Activated naive CD4-positive, alpha-beta T cell (primary cell): ENCODE data around the gene LCOR.
"Not testable (repeated sequence)": the region's sequence is repeated elsewhere in the genome, so short reads cannot be mapped to it uniquely, and the experiment has no call there.

Experiments used
- DNase-seq, 4 experiments: peaks; one replicate each; lab custom pipeline; 2025; lab: John Stamatoyannopoulos, UW

LCOR gene

DNA sequence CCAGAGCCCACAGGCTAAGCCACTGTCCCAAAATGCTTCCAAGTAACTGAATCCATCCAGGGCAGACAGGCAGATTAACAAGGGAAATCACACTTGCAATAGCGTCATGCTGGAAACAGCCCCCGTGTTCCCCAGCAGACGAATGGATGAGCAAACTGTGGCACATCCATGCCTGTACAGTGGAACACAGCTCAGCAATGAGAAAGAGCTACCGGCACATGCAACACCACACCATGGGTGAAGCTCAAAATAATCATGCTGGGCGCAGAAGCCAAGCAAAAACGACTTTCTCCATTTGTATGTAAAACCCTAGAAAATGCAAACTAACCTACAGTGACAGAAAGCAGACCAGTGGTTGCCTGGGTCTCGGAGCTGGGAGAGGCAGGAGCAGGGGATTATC is 200.5 kb downstream of the LCOR start:
- no peak for DNase-seq

DNA sequence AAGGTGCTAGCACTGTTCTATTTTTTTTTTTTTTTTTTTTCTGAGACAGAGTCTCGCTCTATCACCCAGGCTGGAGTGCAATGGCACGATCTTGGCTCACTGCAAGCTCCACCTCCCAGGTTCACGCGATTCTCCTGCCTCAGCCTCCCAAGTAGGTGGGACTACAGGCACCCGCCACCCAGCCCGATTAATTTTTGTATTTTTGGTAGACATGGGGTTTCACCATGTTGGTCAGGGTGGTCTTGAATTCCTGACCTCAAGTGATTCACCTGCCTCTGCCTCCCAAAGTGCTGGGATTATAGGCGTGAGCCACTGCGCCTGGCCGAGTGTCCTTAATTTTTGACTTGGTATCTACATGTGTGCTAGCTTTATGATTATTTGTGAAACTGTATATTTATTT is 201.7 kb downstream of the LCOR start:
- DNase-seq, result not testable (repeated sequence)

DNA sequence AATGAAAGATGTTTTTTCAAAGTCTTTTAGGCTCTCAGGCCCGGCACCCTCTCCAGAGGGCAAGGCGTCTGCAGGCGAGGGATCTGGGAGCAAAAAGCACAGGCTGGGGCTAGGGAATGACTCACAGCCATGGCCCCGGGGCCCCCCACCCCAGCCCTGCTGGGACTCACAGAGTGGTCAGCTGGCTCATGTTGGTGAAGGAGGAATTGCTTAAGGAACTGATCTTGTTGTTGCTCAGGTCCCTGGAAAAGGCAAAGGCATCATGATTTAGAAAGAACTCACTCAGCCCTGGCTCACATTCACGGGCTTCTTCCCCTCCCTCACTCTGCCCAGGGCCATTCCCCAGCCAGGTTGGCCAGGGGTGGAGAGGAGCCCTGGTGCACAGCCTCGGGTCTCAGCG is 202.2 kb downstream of the LCOR start:
- no peak for DNase-seq

DNA sequence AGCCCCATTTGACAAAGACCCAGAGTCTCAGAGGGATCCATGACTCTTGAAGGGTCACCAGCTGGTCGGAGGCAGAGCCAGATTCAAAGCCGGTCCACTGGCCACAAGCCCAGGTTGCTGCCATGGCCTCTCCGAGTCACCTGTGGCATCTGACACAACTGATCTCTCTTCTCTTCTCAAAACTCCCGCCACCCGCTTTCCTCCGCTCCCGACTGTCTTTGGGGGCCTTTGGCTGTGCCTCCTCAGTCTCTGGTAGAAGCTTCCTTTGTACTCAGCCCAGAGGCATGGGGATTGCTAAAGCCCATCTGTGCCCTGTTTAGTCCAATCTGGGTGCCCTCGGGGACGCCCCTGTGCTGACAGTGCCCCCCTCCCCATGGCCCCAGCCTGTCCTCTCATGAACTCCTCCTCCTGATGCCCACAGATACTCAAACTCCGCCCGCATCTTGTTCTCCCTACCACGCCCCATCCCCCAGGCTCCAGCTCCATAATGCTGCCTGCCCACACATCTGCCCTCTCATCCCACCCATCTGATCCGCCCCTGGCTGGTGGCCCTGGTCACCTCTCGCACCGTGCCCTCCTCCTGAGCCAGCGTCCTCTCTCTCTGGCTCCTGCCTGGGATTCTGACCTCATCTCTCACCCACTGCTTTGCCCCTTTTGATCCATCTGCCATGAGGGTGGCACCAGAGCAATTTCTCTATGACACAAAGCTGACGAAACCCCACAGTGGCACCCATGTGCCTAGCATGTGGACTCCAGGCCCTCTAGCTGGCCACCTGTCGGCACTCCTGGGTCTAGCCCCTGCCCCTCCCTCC is 203.1 kb downstream of the LCOR start:
- no peak for DNase-seq

DNA sequence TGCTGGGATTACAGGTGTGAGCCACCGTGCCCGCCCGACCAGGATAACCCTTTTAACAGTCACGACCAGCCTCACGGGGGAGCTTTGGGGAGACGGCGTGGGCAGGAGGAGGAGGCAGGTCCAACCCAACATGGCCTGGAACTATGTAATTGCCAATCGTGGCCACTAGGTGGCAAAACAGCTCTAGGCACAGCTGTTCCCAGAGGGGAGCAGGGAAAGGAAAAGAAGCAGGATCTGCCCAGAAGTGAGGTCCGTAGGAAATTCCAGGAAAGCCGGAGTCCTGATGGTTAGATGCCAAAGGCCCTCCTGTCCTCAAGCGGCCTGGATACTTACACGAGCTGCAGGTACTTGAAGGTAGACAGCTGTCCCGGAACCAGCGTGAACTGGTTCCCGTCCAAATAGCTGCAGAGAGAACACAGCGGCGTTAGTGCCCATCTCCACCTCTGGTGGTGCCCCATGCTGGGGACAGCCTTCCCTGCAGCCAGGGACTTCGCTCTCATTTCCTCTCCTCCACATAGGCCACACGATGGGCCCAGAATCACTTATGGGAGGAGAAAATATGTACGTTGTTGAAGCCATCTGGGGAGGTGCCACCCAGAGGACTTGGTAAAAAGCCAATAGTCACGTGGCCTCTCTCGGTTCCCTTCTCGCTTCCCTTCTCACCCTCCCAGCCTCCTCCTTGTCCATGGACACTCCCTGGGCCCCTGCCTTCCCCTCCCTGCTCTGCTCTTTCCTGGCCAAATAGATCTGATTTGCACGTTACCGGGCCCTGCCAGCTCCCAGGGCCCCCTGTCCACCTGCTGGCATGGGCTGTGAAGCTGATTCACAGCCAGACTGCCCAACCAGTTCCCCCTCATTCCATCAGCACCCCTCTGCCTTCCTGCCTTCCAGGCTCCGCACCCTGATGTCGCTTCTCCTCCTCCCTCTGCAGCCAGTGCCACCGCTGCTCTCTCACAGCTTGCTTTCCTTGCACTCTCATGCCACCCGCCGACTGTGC is 205.6 kb downstream of the LCOR start:
- DNase-seq, result peak; percentile 26 to 54 (median 36)

DNA sequence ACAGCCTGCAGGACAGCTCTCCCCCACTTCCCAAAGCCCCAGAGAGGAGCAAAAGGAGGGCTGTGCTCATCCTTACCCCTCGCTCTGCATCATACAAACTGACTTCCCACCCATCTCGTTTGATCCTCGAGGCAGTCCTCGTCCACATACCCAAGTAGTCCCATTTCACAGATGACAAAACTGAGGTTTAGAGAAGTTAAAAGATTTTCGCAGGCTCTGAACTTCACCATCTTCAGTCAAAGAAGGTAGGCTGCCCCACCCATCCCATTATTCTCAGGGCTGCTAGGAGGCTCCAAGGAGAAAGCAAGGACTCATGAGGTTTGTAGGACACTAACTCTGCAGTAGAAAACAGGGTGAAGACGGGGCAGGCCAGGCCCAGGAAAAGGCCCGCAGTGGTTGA is 206.6 kb downstream of the LCOR start:
- no peak for DNase-seq

DNA sequence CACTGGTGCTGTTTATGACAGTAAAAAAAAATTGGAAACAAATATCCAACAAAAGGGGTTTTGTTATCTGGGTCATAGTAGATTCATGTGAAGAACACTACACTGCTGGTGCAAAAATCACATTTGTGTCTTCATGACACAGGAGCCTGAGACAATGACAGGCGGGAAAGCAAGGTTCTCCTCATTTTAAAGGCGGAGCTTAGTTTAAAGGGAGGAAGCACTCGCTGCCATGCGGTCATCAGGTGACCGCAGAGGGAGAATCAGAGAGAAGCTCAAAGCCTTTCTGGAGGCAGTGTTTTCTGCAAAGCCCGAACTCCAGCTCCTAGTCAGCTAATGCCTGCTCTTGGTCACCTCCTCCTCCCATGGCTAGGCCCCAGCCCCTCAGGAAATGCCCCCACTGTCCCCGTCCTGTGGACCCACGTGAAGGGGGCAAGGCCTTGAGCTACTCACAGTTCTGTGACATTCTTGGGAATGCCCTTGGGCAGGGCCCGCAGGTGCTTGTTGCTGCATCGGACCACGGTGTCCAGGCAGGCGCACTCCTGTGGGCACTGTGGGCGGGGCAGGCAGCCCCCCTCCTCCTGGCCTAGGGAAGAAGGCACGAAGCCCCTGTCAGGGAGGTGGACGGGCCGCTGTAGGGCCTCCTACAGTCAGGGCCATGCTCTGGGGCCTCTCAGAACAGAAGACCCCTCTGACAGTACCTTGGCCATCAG is 207.6 kb downstream of the LCOR start:
- DNase-seq, result no peak

DNA sequence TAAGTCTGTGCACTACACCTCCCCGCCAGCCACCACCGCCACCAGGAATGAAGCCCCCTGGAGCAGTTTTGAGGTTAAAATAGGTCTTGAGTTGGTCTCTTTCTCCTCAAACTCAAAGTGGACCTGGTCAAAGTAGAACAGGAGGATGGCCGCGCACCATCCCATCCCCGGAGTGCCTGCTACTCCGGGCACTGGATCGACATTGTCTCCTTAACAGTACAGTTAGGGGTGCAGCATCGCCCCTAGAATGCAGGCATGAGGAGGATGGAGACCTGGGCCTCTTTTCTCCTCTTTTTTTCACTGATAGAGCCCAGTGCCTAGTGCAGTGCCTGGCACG is 208.1 kb downstream of the LCOR start:
- DNase-seq, result no peak

DNA sequence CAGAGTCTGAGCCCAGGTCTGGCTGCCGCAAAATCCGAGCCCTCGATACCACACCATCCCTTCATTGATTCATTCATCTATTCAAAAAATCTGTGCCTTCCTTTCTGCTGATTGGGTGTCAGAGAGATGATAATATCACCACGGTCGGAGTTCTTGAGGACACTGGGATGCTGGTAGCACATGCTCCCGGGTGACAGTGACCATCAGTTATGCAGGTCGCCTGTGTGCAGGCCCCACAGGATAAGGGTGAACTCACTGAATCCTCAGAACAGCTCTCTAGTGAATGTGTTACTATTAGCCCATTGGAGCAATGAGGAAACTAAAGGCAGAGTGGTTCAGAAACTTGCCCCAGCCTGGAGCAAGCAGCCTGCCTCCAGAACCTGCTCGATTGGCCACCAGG is 208.6 kb downstream of the LCOR start:
- DNase-seq, result no peak

DNA sequence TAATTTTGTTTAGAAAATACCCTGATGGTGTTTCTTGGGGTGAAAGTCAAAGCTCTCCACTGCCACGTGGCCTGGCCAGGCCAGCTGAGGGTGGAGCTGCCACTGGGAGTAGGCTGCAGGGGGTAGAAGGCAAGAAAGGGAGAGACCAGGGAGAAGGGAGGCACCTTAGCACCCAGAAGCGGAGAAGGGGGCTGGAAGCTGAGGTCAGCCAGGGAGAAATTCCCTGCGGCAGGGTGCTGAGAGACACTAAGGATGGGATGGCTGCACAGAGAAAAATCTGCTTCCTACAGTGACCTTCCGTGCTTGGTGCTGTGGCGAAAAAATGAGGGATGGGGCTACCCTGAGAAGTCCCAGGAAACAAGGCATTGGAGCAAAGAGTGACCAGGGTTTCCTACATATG is 210.0 kb downstream of the LCOR start:
- no peak for DNase-seq

DNA sequence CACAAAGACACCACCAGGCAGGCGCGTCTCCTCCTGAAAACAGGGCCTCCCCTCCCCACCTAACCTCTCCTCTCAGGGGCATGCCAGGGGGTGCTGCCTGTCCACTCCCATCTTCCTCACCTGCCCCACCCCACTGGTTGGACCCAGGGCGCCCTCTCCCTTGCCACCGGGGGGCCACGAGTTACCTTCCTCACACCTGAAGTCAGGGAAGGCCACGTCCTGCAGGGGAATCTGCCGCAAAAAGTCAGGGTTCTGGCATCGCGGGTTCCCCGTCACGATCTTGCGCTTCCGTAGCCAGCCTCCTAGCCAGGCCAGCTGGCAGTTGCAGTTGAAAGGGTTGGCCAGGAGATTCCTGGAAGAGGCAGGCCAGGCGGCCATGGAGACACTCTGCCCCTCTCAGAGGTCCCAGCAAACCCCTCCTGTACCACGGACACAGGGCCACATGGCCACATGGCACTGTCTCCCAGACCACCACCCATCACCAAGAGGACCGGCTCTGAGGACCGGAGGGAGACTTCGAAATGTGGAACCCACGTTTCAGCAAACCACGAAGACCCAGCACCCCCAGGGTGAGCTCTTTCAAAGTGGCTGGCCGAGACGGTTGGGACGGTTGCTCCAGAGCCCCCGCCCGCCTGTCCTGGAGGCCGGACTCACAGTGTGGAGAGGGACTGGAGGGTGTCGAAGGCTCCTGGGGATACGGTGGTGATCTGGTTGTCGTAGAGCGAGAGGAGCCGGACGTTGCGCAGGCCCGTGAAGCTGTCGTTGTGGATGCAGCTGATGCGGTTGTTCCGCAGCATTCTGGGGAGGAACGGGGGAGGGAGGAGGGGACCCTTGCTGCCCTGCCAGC is 210.8 kb downstream of the LCOR start:
- DNase-seq, result no peak

DNA sequence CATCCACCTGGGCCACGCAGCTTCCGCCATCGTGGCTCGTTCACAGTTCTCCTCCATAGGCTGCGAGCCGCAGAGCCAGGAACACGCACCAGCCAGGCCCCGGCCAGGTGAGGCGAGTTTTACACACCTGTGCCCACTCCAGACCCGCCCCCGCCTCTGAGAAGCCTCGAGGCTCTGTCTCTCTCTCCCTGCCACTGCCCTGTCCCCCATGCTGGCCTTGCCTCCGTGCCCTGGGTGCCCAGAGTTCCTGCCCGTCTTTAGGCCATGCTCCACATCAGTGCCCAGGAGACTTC is 211.4 kb downstream of the LCOR start:
- DNase-seq, result no peak
